Activated CD4-positive, alpha-beta T cell treated with anti-CD3 and anti-CD28 coated beads for 36 hours (primary cell): ENCODE measurements around the gene KRT6A. TPM values are rescaled to one million over a fixed set of nuclear protein-coding genes. Genes with fewer than 3 reads are reported as not detected.

ENCODE experiments used
- ATAC-seq: fragments of 200-7000 bp; cut with Tn5 transposase; one replicate; pipeline ENCODE4 v1.10.0; 2021; ENCODE audit warnings: mild to moderate bottlenecking, moderate library complexity
- CTCF ChIA-PET: fragments of 350-600 bp; sonication (Branson Sonifier 250); formaldehyde crosslinking; loops from one replicate; lab custom pipeline; 2021; ENCODE audit warnings: antibody characterized with exemption; lab: Charles Lee
- POLR2A ChIA-PET: fragments of 350-600 bp; sonication (Branson Sonifier 250); formaldehyde crosslinking; loops from one replicate; lab custom pipeline; 2021; ENCODE audit warnings: antibody characterized with exemption, inconsistent platforms; lab: Charles Lee
- DNase-seq: peaks from one replicate; pipeline ENCODE4 v3.0.0-alpha.2; 2020
- H3K27ac Mint-ChIP-seq: one replicate; pipeline ENCODE4 v1.8.0; 2021; ENCODE audit warnings: mixed read lengths
- H3K27me3 Mint-ChIP-seq: one replicate; pipeline ENCODE4 v1.8.0; 2021; ENCODE audit warnings: mixed read lengths
- H3K36me3 Mint-ChIP-seq: one replicate; pipeline ENCODE4 v1.8.0; 2021; ENCODE audit warnings: low read depth, mixed read lengths
- H3K4me1 Mint-ChIP-seq: one replicate; pipeline ENCODE4 v1.8.0; 2021; ENCODE audit warnings: mixed read lengths
- H3K4me3 Mint-ChIP-seq: one replicate; pipeline ENCODE4 v1.8.0; 2021; ENCODE audit warnings: mild to moderate bottlenecking, moderate library complexity, mixed read lengths
- H3K9me3 Mint-ChIP-seq: one replicate; pipeline ENCODE4 v1.8.0; 2021; ENCODE audit warnings: low read depth, mixed read lengths
- intact Hi-C, 2 experiments: fragments of 100-400 bp; cut with DNase I in 1 of 2; cut with micrococcal nuclease in 1 of 2; formaldehyde crosslinking; loops; one replicate each; pipeline versions ENCODE4 v1.14.2 to v1.15.1; 2022 to 2024; cut with DNase I, micrococcal nuclease
- total RNA-seq, 2 experiments: library from RNA; stranded (reverse); gene quantifications; one replicate each; pipeline ENCODE4 v1.2.3, GENCODE V29; 2021

The KRT6A gene
- total RNA-seq, 2 experiments from 2014 or later, result not detected

- ATAC-seq, result no peak
- H3K4me3 Mint-ChIP-seq, result no peak overlapping the region
- H3K4me1 Mint-ChIP-seq, result no peaks in the 10 kb centered on the region
- no peak for DNase-seq
- H3K9me3 Mint-ChIP-seq, result no peaks in the 10 kb centered on the region
- H3K27me3 Mint-ChIP-seq, result no peaks in the 10 kb centered on the region
- ChIA-PET POLR2A (no interaction called here), CTCF (interaction anchor here (0.6 kb wide), 1 partner anchor 946 kb away, joined by 3 read pairs; no protein-coding TSS in a partner anchor)
- intact Hi-C loops, result no loop called here
- no peak overlapping the region for H3K27ac Mint-ChIP-seq
- H3K36me3 Mint-ChIP-seq, result no peaks in the 10 kb centered on the region
Measured at GRCh38 chr12:52524241-52524897, 31.3 kb upstream of the KRT6A start.

GRCh38 chr12:52523824-52524223 lies 30.8 kb upstream of the KRT6A start:
- POLR2A ChIA-PET, result no interaction called here

GRCh38 chr12:52522346-52523011 lies 29.4 kb upstream of the KRT6A start:
- intact Hi-C loops, result no loop called here
- Mint-ChIP-seq H3K4me1 (no peaks in the 10 kb centered on the region), H3K4me3 (no peak overlapping the region), H3K36me3 (no peaks in the 10 kb centered on the region), H3K9me3 (no peaks in the 10 kb centered on the region), H3K27ac (no peak overlapping the region), H3K27me3 (no peaks in the 10 kb centered on the region)
- ChIA-PET POLR2A (no interaction called here), CTCF (interaction anchor here (1.0 kb wide), 1 partner anchor 243 kb away, joined by 4 read pairs; no protein-coding TSS in a partner anchor)
- DNase-seq (no peak), ATAC-seq (no peak)

More at GRCh38 chr12:52523824-52524223, 30.8 kb upstream of the KRT6A start:
- no peaks in the 10 kb centered on the region for H3K27me3 Mint-ChIP-seq
- no peaks in the 10 kb centered on the region for H3K4me1 Mint-ChIP-seq
- H3K36me3 Mint-ChIP-seq, result no peaks in the 10 kb centered on the region
- ATAC-seq, result no peak
- no peak for DNase-seq
- intact Hi-C loops, result no loop called here
- H3K4me3 Mint-ChIP-seq, result no peak overlapping the region
- CTCF ChIA-PET, result interaction anchor here (0.6 kb wide), 1 partner anchor 946 kb away, joined by 3 read pairs; no protein-coding TSS in a partner anchor
- H3K9me3 Mint-ChIP-seq, result no peaks in the 10 kb centered on the region
- no peak overlapping the region for H3K27ac Mint-ChIP-seq

- DNase-seq, result no peak
- POLR2A ChIA-PET, result no interaction called here
- Mint-ChIP-seq H3K27ac (no peak overlapping the region), H3K27me3 (no peaks in the 10 kb centered on the region), H3K4me1 (no peaks in the 10 kb centered on the region), H3K9me3 (no peaks in the 10 kb centered on the region), H3K4me3 (no peak overlapping the region), H3K36me3 (no peaks in the 10 kb centered on the region)
- no peak for ATAC-seq
- intact Hi-C loops, result no loop called here
- CTCF ChIA-PET, result interaction anchor here (1.0 kb wide), 1 partner anchor 243 kb away, joined by 4 read pairs; no protein-coding TSS in a partner anchor
Measured at GRCh38 chr12:52521568-52522266, 28.7 kb upstream of the KRT6A start.

GRCh38 chr12:52521175-52521567 lies 28.1 kb upstream of the KRT6A start:
- ATAC-seq (no peak), DNase-seq (no peak)
- intact Hi-C loops, result no loop called here
- Mint-ChIP-seq H3K9me3 (no peaks in the 10 kb centered on the region), H3K4me3 (no peak overlapping the region), H3K27ac (no peak overlapping the region), H3K4me1 (no peaks in the 10 kb centered on the region), H3K27me3 (no peaks in the 10 kb centered on the region), H3K36me3 (no peaks in the 10 kb centered on the region)
- POLR2A ChIA-PET, result no interaction called here
- CTCF ChIA-PET, result no interaction called here

GRCh38 chr12:52519826-52520662 lies 27.0 kb upstream of the KRT6A start, which contains the start of gene KRT5:
KRT5 (minus strand) TSS chr12:52520394; CDS start chr12:52520296, 98 bp downstream.
- Mint-ChIP-seq H3K36me3 (no peaks in the 10 kb centered on the region), H3K4me3 (no peak within 1 kb of the TSS), H3K27ac (no peak within 1 kb of the TSS), H3K9me3 (no peaks in the 10 kb centered on the region), H3K27me3 (peaks cover 2% of the 10 kb centered on the region), H3K4me1 (no peaks in the 10 kb centered on the region)
- CTCF ChIA-PET, result interaction anchor here (0.6 kb wide), 1 partner anchor 144 kb away, joined by 3 read pairs; no protein-coding TSS in a partner anchor
- POLR2A ChIA-PET, result no interaction called here
- intact Hi-C loops, result no loop called here
- ATAC-seq (no peak), DNase-seq (no peak)

GRCh38 chr12:52519387-52519703 lies 26.3 kb upstream of the KRT6A start:
- DNase-seq (no peak), ATAC-seq (no peak)
- ChIA-PET CTCF (no interaction called here), POLR2A (no interaction called here)
- H3K27ac Mint-ChIP-seq, result no peak overlapping the region
- no peaks in the 10 kb centered on the region for H3K9me3 Mint-ChIP-seq
- H3K4me1 Mint-ChIP-seq, result no peaks in the 10 kb centered on the region
- intact Hi-C loops, result no loop called here
- no peak overlapping the region for H3K4me3 Mint-ChIP-seq
- no peaks in the 10 kb centered on the region for H3K36me3 Mint-ChIP-seq
- H3K27me3 Mint-ChIP-seq, result peaks cover 2% of the 10 kb centered on the region

- CTCF ChIA-PET, result no interaction called here
- POLR2A ChIA-PET, result no interaction called here
- Mint-ChIP-seq H3K4me1 (no peaks in the 10 kb centered on the region), H3K36me3 (no peaks in the 10 kb centered on the region), H3K4me3 (no peak overlapping the region), H3K27me3 (peaks cover 2% of the 10 kb centered on the region), H3K9me3 (no peaks in the 10 kb centered on the region), H3K27ac (no peak overlapping the region)
- intact Hi-C loops, result no loop called here
- ATAC-seq (no peak), DNase-seq (no peak)
Measured at GRCh38 chr12:52518574-52519386, 25.7 kb upstream of the KRT6A start.

GRCh38 chr12:52517888-52518287 lies 24.8 kb upstream of the KRT6A start:
- Mint-ChIP-seq H3K4me3 (no peak overlapping the region), H3K4me1 (no peaks in the 10 kb centered on the region), H3K9me3 (no peaks in the 10 kb centered on the region), H3K36me3 (no peaks in the 10 kb centered on the region), H3K27ac (no peak overlapping the region), H3K27me3 (peaks cover 2% of the 10 kb centered on the region)
- ATAC-seq, result no peak
- intact Hi-C loops, result no loop called here
- no peak for DNase-seq
- ChIA-PET CTCF (no interaction called here), POLR2A (no interaction called here)

- Mint-ChIP-seq H3K4me3 (no peak overlapping the region), H3K27me3 (peaks cover 5% of the 10 kb centered on the region), H3K9me3 (no peaks in the 10 kb centered on the region), H3K4me1 (no peaks in the 10 kb centered on the region), H3K36me3 (no peaks in the 10 kb centered on the region), H3K27ac (no peak overlapping the region)
- no peak for ATAC-seq
- ChIA-PET POLR2A (no interaction called here), CTCF (no interaction called here)
- DNase-seq, result no peak
- intact Hi-C loops, result no loop called here
Measured at GRCh38 chr12:52517005-52517835, 24.2 kb upstream of the KRT6A start.
